Measurements from ENCODE around the gene LRG1.
"Not testable (repeated sequence)": the region's sequence is repeated elsewhere in the genome, so short reads cannot be mapped to it uniquely, and the experiment has no call there.

Gene LRG1

DNA sequence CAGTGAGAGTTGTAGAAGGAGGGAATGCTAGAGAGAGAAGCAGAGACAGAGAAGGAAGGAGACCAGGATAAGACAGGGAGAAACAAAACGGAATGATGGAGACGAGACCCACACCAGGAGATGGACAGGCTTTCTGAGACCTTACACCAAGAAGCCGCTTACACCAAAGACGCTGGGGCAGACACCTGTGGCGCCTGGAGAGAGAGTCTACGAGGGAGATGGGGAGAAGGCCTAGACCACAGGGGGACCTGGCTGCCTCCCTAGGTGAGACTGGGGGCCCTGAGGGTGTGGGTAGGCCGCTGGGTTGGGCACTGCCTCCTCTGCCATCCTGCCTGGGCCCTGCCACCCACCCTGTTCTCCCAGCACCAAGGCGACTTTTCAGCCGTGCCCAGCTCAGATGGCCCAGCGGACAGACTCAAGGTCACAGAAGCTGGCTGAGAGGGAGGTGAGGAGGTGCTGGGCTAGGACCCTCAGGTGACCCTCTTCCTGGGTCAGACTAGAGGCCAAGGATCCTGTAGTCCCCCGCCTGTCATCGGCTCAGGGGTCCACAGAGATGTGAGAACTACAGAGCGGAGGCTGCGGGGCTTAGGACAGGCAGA, 9.8 kb downstream of the LRG1 start:
- no peak for DNase-seq (ENCODE audit: low read depth in 2 of 2)

DNA sequence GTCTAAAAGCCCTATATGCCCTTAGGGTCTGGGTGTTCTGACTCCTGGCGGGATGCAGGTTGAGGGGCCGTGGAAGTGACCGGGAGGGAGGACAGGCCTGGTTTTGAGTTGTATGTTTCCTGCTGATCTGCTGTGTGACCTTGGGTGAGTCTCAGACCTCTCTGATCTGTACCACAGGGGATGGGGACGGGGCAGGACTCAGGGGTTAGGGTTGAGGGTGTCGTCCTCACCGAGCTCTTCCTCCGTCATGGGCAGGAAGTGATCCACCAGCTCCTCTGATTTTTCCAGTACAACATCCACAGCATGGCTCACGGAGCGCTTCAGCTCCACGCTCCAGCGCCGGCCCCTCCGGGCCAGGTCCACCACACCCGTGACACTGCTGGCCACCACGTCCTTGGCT, 11.0 kb downstream of the LRG1 start:
- DNase-seq (ENCODE audit: low read depth in 2 of 2): no peak

DNA sequence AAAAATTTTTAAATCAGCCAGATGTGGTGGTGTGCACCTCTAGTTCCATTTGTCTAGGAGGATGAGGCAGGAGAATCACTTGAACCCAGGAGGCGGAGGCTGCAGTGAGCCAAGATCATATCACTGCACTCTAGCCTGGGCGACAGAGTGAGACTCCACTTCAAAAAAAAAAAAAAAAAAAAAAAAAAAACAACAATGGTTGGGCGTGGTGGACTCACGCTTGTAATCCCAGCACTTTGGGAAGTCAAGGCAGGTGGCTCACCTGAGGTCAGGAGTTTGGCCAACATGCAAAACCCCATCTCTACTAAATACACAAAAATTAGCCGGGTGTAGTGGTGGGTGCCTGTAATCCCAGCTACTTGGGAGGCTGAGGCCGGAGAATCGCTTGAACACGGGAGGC, 12.5 kb downstream of the LRG1 start:
- not testable (repeated sequence) for DNase-seq (ENCODE audit: low read depth in 2 of 2)

GRCh38 chr19:4525563-4526002, 14.3 kb downstream of the LRG1 start:
- DNase-seq (ENCODE audit: low read depth in 2 of 2): no peak

DNA sequence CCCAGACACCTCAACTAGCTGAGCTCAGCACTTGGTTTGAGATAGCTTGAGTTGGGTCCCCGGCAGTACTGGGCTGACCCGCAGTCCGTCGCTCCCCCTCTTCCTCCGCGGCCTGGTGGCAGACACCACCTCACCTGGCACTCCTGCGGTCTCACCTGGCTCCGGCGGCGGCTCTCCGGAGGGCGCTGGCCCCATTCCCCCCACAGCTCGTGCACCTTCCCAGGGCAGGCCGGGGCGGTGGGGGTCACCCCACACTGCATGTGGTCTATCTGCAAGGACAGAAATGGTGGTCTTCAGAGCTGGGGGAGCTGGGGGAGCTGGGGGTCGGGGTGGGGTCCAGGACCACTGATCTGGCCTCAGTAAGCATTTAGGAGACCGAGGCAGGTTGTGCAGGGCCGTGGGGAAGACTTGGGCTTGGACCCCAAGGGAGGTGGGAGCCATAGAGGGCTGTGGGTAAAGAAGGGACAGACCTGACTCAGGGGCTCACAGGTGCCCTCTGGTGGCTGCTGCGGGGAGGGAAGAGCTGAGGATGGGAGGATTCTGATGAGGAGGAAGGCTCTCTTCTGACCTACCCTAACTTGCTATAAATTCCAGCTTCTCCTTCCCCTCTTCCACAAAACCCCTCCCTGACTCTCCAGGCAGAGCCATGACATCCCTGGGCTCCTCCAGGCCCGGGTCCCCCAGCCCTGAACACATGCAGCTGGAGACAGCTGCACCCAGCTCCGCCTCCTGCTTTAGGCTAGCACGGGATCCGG, 14.9 kb downstream of the LRG1 start:
- peak; percentile 22 to 37 for DNase-seq (ENCODE audit: low read depth in 2 of 2)

DNA sequence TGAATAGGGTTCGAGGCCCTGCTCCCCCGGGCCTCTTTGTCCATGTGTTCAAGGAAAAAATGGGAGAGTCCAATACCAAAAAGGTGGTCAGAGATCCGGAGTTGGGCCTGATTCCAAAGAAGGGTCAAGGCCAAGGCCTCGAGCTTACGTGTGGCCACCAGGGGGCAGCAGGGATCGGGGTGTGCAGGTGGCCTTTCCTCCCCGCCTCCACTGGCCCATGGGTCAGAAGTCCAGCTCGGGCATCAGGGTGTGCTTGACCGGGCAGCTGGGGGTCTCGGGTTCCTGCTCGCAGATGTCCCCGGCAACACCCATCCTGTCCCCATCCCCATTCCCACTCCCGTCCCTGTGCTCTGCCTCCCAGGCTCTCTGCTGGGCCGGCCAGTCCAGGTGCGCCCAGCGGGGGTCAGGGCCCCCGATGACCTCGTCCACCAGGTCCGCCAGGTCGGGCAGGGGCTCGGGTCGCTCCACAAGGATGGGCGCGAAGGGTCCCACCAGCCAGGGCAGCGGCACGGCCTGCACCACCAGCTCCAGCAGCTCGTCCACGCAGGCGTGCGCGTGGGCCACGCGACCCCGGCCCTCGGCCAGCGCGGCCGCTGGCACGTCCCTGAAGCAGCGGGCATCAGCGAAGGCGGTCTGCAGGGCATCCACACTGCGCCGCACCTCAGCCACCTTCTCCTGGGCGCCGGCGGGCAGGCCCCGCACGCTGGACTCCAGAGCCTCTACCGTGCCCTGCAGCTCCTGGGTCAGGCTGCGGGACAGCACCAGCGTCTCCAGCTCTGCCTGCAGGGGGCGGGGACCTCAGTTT, 16.3 kb downstream of the LRG1 start:
- no peak for DNase-seq (ENCODE audit: low read depth in 2 of 2)

- no peak for DNase-seq (ENCODE audit: low read depth in 2 of 2)
Observed at GRCh38 chr19:4522291-4523002, 17.4 kb downstream of the LRG1 start.

GRCh38 chr19:4521888-4522242, 18.0 kb downstream of the LRG1 start:
- no peak for DNase-seq (ENCODE audit: low read depth in 2 of 2)

- DNase-seq (ENCODE audit: low read depth in 2 of 2): no peak
Observed at GRCh38 chr19:4521170-4521887, 18.5 kb downstream of the LRG1 start.

- no peak for DNase-seq (ENCODE audit: low read depth in 2 of 2)
Observed at GRCh38 chr19:4519521-4520277, 20.1 kb downstream of the LRG1 start.

- DNase-seq (ENCODE audit: low read depth in 2 of 2): no peak
Observed at GRCh38 chr19:4519172-4519496, 20.7 kb downstream of the LRG1 start.

- DNase-seq (ENCODE audit: low read depth in 2 of 2): no peak
Observed at GRCh38 chr19:4518345-4519171, 21.3 kb downstream of the LRG1 start, which contains the start of gene PLIN4. Gene PLIN4 (minus strand): TSS chr19:4518486. CDS start chr19:4518272, 214 bp downstream.

DNA sequence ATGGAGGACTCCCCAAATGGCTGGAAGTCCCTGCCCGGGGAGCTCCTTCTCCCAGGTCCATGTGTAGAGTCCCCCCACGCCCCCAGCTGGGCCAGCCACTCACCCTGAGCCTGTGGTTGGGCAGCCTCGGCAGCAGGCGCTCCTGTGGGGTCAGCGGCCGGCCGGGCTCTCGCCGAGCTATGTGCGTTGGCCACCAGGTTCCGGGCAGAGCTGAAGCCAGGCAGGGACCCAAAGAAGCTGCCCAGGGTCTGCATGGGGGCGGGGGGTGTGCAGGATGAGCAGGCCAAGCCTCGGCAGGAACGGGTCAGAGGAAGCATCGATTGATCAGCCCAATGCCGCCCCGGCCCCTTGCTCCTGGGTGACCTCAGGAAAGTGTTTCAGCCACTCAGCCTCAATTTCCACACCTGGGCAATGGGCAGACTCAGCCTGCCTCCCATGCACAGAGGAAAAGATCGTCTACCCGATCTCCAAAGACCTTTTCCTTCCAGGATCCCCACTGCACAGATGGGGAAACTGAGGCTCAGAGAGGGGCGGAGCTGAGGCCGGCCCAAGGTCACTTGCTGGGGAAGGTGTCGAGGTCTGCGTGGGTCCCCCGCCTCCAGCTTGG, 22.3 kb downstream of the LRG1 start:
- DNase-seq (ENCODE audit: low read depth in 2 of 2): no peak

GRCh38 chr19:4516939-4517300, 22.9 kb downstream of the LRG1 start:
- no peak for DNase-seq (ENCODE audit: low read depth in 2 of 2)

- DNase-seq (ENCODE audit: low read depth in 2 of 2): no peak
Observed at GRCh38 chr19:4516199-4516938, 23.5 kb downstream of the LRG1 start.

DNA sequence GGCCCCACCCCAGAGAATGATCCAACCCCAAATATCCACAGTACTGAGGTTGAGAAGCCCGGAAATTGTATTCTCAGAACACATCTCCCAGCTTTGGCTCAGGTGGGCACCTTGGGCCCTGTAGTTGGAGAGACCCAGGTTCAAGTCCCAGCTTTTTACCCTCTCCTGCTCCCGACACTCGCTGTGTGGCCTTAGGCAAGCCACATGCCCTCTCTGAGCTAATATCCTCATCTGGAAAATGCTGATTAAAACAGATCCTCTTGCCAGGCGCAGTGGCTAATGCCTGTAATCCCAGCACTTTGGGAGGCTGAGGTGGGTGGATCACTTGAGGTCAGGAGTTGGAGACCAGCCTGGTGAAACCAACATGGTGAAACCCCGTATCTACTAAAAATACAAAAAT, 24.1 kb downstream of the LRG1 start:
- DNase-seq (ENCODE audit: low read depth in 2 of 2): no peak

- no peak for DNase-seq (ENCODE audit: low read depth in 2 of 2)
Observed at GRCh38 chr19:4513248-4513647, 26.6 kb downstream of the LRG1 start.

DNA sequence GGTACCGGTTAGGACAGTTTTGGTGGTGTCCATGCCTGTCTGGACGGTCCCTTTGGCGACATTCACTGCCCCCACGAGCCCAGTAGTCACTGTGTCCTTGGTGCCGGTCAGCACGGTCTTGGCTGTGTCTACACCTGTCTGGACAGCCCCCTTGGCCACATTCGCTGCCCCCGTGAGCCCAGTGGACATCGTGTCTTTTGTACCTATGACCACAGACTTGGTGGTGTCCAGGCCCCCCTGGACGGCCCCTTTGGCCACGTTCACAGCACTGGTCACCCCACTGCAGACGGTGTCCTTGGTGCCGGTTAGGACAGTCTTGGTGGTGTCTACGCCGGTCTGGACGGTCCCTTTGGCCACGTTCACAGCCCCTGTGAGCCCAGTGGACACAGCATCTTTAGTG, 27.8 kb downstream of the LRG1 start:
- DNase-seq (ENCODE audit: low read depth in 2 of 2): no peak

All from stimulated activated CD8-positive, alpha-beta memory T cell treated with anti-CD3 and anti-CD28 coated beads, Interleukin-2, amount 100 ng/mL, for 1 hour (primary cell).